IPS DF 6.9 (cell line): Measurements from ENCODE around the gene FOXO6.
A peak's percentile ranks its signal among the peaks of the same experiment; 100 is the strongest.

Experiments used
- DNase-seq: peaks from one replicate; pipeline ENCODE4 v3.0.0-alpha.2; 2013; ENCODE audit warnings: low read depth, low spot score
- H3K27ac ChIP-seq: one replicate; pipeline ENCODE4 v1.5.1; 2013; ENCODE audit warnings: low read length, control low read depth
- H3K27me3 ChIP-seq: 2 replicates; pipeline ENCODE4 v1.6.1; 2013; ENCODE audit warnings: mild to moderate bottlenecking, low read length; ENCODE audit not compliant: control insufficient read depth, insufficient read depth
- H3K36me3 ChIP-seq: 2 replicates; pipeline ENCODE4 v1.6.1; 2013; ENCODE audit warnings: low read length; ENCODE audit not compliant: control insufficient read depth, insufficient read depth
- H3K4me1 ChIP-seq: 2 replicates; pipeline ENCODE4 v1.6.1; 2013; ENCODE audit warnings: low read length; ENCODE audit not compliant: control insufficient read depth, insufficient read depth
- H3K4me3 ChIP-seq: 2 replicates; pipeline ENCODE4 v1.5.1; 2013; ENCODE audit warnings: mild to moderate bottlenecking, low read length
- H3K9me3 ChIP-seq: 2 replicates; pipeline ENCODE4 v1.6.1; 2013; ENCODE audit warnings: low read length, inconsistent platforms; ENCODE audit not compliant: control insufficient read depth, insufficient read depth
- WGBS: extraction: QIAGEN DNeasy Blood & Tissue Kit; methylation state at CpG from one replicate; pipeline ENCODE4 v1.1.7; 2013; ENCODE audit warnings: mixed read lengths, missing lambda C conversion rate; ENCODE audit not compliant: insufficient read length, insufficient coverage; 5-methylcytosine and 5-hydroxymethylcytosine counted together

FOXO6 gene

GRCh38 chr1:41368366-41368765, 7.1 kb downstream of the FOXO6 start:
- Histone ChIP-seq H3K27ac (no peak overlapping the region), H3K9me3 (no peaks in the 10 kb centered on the region), H3K4me1 (peaks cover 24% of the 10 kb centered on the region), H3K36me3 (no peaks in the 10 kb centered on the region), H3K27me3 (peaks cover 7% of the 10 kb centered on the region; the same call in 1 of the 2 replicates), H3K4me3 (no peak overlapping the region)
- no peak for DNase-seq
- WGBS = no CpG with 5 or more reads among the region's 1 CpG

DNA sequence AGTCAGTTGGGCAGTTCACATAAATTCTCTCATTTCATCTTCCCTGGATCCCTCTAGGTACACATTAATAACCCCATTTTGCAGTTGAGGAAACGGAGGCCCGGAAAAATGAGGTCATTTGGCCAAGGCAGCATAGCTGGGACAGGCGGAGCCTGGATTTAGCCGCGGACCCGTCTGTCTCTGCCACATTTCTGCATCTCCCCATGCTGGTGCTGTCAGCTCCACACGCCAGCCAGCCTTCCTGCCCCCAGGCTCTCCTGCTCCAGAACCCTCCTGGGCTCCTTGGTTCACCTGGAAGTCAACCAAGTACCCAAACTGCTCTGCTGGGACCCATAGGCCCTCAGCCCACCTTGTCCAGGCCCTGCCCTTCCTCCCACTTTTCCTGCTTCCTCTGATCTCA, 7.6 kb downstream of the FOXO6 start:
- WGBS = no CpG with 5 or more reads among the region's 7 CpGs
- peaks cover 24% of the 10 kb centered on the region for H3K4me1 ChIP-seq
- no peaks in the 10 kb centered on the region for H3K9me3 ChIP-seq
- H3K27ac ChIP-seq = no peak overlapping the region
- no peak overlapping the region for H3K4me3 ChIP-seq
- no peaks in the 10 kb centered on the region for H3K36me3 ChIP-seq
- no peak for DNase-seq
- H3K27me3 ChIP-seq = peaks cover 3% of the 10 kb centered on the region; the same call in 1 of the 2 replicates

- H3K27me3 ChIP-seq = no peaks in the 10 kb centered on the region; the same call in 1 of the 2 replicates
- H3K36me3 ChIP-seq = no peaks in the 10 kb centered on the region
- no peak overlapping the region for H3K27ac ChIP-seq
These were observed 8.3 kb downstream of the FOXO6 start for GRCh38 chr1:41369531-41369930.

DNA sequence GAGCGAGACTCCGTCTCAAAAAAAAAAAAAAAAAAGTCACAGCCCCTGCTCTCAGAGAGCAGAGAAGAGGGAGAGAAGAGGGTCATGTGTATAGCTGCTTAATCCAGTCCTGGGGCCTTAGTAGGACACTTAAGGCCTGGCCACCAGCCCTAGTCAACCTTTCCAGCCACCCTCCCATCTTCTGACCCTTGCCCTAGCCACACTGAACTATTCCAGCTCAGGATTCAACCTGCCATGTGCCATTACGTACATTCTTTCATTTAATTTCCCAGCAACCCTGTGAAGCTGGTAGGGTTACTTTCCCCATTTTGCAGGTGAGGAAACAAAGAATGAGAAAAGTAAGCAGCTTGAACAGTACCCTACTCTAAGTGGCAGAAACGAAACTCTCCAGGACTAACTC, 9.0 kb downstream of the FOXO6 start:
- Histone ChIP-seq H3K4me3 (no peak overlapping the region), H3K36me3 (no peaks in the 10 kb centered on the region), H3K9me3 (no peaks in the 10 kb centered on the region), H3K27ac (no peak overlapping the region), H3K27me3 (no peaks in the 10 kb centered on the region; the same call in 1 of the 2 replicates), H3K4me1 (peaks cover 23% of the 10 kb centered on the region)
- DNase-seq = no peak
- WGBS = no CpG with 5 or more reads among the region's 4 CpGs

More at GRCh38 chr1:41369531-41369930, 8.3 kb downstream of the FOXO6 start:
- Histone ChIP-seq H3K4me3 (no peak overlapping the region), H3K9me3 (no peaks in the 10 kb centered on the region), H3K4me1 (peaks cover 24% of the 10 kb centered on the region)
- no peak for DNase-seq
- no CpG with 5 or more reads among the region's 2 CpGs for WGBS

- no CpG with 5 or more reads among the region's 5 CpGs for WGBS
- Histone ChIP-seq H3K4me3 (no peak overlapping the region), H3K27ac (no peak overlapping the region), H3K9me3 (no peaks in the 10 kb centered on the region), H3K4me1 (peaks cover 20% of the 10 kb centered on the region), H3K27me3 (no peaks in the 10 kb centered on the region), H3K36me3 (no peaks in the 10 kb centered on the region)
- DNase-seq = no peak
These were observed 9.7 kb downstream of the FOXO6 start for GRCh38 chr1:41370756-41371420.

- no peak overlapping the region for H3K27ac ChIP-seq
- H3K36me3 ChIP-seq = no peaks in the 10 kb centered on the region
- H3K4me1 ChIP-seq = peaks cover 20% of the 10 kb centered on the region
- H3K4me3 ChIP-seq = no peak overlapping the region
- no peaks in the 10 kb centered on the region for H3K27me3 ChIP-seq
- peak; percentile 87 for DNase-seq
- no peaks in the 10 kb centered on the region for H3K9me3 ChIP-seq
- no CpG with 5 or more reads among the region's 7 CpGs for WGBS
These were observed 10.7 kb downstream of the FOXO6 start for GRCh38 chr1:41371630-41372599.

DNA sequence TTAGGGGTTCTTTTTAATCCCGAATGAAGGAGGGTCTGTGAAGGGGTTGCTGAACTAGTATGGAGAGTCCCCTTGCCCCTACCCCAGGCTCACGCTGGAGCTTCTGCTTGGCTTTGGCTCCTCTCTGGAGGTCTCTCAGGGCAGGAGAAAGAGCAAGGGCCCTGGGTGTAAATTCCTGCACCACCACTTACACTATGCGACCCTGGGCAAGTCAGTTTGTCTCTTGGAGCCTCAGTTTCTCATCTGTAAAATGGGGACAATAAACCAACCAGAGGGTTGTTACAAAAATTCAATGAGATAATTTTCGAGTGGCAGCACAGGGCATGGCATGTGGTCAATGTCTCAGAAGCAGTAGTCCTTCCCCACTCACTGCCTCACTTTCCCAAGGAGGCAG, 11.4 kb downstream of the FOXO6 start:
- Histone ChIP-seq H3K9me3 (no peaks in the 10 kb centered on the region), H3K4me3 (no peak overlapping the region), H3K27ac (no peak overlapping the region), H3K27me3 (no peaks in the 10 kb centered on the region), H3K4me1 (peaks cover 17% of the 10 kb centered on the region), H3K36me3 (no peaks in the 10 kb centered on the region)
- WGBS = no CpG with 5 or more reads among the region's 4 CpGs
- DNase-seq = no peak

DNA sequence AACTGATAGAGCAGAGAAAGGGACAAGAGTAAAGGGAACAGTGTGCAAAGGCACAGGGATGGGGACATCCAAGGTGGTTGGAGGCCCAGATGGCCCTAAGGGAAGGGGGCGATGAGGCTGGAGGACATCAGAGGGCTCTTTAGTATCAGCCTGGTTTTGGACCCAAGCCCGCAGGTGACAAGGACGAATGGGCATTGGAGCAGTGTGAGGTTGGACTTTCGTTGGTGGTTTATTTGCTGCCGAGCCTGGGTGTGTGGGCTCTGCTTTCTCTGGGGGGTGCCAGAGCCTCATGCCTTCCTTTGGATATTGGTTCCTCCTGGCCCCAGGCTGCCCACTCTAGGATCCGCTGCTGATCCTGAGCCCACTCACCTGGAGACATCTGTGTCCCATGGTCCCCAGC, 12.1 kb downstream of the FOXO6 start:
- Histone ChIP-seq H3K27me3 (no peaks in the 10 kb centered on the region), H3K4me3 (no peak overlapping the region), H3K36me3 (no peaks in the 10 kb centered on the region), H3K27ac (no peak overlapping the region), H3K9me3 (no peaks in the 10 kb centered on the region), H3K4me1 (peaks cover 17% of the 10 kb centered on the region)
- WGBS = no CpG with 5 or more reads among the region's 6 CpGs
- no peak for DNase-seq

DNA sequence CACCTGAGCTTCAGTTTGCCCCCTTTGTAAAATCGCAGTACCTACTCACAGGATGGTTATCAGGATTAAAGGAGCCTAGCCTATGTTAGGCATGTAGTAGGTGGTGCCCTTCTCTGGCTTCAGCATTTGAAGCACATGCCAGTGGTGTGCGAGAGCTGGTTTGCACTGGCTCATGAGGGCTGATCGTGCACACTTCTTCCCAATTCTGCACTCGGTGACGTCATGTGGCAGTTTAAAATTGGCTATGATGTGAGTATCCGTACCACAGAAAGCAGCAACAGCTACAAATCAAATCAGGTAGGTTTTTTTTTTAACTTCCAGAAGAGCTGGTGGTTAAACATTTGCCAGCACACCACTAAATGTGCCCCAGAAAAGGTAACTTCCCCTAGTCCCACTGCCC, 13.5 kb downstream of the FOXO6 start:
- Histone ChIP-seq H3K9me3 (no peaks in the 10 kb centered on the region), H3K36me3 (no peaks in the 10 kb centered on the region), H3K4me1 (peaks cover 17% of the 10 kb centered on the region), H3K27ac (no peak overlapping the region), H3K4me3 (no peak overlapping the region), H3K27me3 (no peaks in the 10 kb centered on the region)
- no CpG with 5 or more reads among the region's 6 CpGs for WGBS
- DNase-seq = no peak

DNA sequence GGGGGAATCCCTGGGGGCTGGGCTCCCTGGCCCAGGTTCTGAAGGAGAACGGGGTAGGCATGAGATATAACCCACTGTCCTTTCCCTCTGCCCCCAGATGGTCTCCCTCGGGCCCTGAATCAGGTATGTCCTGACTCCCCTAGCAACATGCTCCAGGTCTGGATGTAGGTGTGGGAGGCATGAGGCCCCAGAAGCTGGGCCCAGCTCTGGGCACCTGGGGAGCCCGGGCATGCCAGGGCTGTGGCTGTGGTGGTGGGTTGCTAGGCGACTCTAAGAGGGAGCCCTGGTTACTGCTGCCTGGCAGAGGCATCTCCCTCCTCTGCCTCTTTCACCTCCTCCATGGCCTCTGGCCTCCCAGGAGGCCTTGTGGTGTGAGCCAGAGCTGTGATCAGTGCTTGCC, 16.2 kb downstream of the FOXO6 start:
- Histone ChIP-seq H3K4me1 (peaks cover 7% of the 10 kb centered on the region; the same call in 1 of the 2 replicates), H3K36me3 (no peaks in the 10 kb centered on the region), H3K4me3 (no peak overlapping the region), H3K27me3 (no peaks in the 10 kb centered on the region; the same call in 1 of the 2 replicates), H3K27ac (no peak overlapping the region), H3K9me3 (no peaks in the 10 kb centered on the region)
- no CpG with 5 or more reads among the region's 4 CpGs for WGBS
- DNase-seq = no peak
